AG08395 (cell line): ENCODE results near the gene RP2.
A peak's percentile ranks its signal among the peaks of the same experiment; 100 is the strongest.

Source experiments
- DNase-seq: peaks from one replicate; pipeline ENCODE4 v3.0.0; 2012; ENCODE audit warnings: mixed read lengths, low spot score

RP2 gene

DNA sequence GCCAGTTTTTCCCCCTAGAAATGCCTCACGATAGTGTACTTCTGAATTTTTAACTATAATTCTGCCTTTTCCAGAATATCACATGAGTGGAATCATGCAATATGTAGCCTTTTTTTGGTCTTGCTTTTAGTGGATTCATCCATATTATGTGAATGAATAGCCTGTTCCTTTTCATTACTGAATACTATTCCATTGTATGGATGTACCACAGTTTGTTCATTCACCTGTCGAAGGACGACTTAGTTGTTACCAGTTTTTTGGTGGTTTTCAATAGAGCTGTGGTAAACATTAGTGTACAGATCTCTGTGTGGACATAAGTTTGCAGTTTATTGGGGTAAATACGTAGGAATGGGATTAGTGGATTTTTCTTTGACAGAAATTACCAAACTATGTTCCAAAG is 83.4 kb downstream of the RP2 start:
- no peak for DNase-seq

DNA sequence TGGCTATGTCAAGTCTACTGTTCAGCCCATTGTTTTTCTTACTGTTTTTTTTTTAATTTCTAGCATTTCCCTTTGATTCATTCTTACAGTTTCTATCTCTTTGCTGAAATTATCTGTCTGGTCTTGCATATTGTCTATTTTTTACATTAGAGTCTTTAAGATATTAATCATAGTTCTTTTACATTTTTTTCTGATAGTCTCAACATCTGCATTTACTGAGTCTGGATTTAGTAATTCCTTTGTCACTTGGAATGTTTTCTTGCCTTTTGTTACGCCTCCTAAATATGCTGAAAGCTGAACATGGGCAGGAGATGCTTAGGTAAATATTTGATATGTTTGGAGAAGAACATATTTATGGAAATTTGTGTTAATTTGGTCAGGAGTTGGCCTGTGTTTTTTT is 85.8 kb downstream of the RP2 start:
- no peak for DNase-seq

DNA sequence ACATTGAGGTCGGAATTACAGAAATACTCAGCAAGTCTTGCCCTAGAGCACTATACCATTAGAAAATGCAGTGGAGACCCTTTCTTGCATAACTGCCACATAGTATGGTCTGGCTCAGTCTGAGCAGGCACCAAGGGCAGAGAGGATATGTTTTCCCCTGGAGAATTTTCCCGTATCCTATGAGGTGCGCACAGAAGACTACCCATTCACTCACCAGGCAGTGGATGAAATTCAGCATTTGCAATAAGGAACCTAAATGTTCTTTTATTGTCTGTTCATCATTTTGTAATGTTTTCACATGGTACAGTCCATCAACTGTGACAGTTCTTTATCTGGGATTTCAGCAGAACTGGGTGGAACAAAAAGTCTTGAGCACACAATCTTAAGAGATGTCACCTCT is 90.9 kb downstream of the RP2 start:
- no peak for DNase-seq

DNA sequence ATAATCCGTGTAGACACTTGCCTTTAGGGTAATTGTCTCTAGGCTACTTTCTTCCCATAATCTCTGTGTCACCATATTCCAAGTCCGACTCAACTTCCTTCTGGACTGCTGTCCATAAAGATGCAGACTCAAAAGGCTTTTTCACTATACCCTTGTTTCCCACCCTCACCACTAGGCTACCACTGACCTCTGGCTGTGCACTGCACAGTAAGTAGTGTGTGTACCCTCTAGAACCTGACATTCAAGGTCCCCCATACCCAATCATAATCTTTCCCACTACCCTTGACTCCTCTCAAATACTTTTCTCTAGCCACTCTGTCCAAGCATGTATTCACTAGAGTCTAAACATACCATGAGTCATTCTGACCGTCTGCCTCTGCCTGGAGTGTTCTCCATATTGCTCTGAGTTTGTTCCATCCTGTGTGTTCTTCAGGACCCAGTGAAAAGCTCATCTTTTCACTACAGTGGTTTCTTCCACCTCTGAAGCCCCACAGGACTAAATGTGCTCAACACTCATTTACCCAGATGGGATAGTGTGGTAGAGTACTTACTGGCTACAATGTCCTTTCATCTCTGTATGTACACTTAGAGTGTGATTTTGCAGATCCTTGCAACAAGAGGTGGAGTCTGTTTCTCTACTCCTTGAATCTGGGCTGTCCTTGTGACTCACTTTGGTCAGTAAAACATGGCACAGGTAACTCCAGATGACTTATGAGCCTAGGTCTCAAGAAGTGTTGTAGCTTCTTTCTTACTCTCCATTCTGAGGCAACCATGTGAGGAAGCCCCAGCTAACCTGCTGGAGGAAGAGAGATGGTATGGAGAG is 92.8 kb downstream of the RP2 start:
- DNase-seq: peak; percentile 40
